HCT116 (cell line): ENCODE measurements around the gene NLRP6. TPM values are rescaled to one million over a fixed set of nuclear protein-coding genes. Genes with fewer than 3 reads are reported as not detected.

Experiments
- ATAC-seq: fragments of 200-7000 bp; cut with Tn5 transposase; 2 replicates; pipeline ENCODE4 v1.9.1; 2020; ENCODE audit warnings: mild to moderate bottlenecking, moderate library complexity
- BruUV-seq: library from RNA; stranded (reverse); fragments of 400-500 nt; replicated peaks from 2 replicates; lab custom pipeline; 2021; lab: Mats Ljungman, UMichigan
- CTCF ChIA-PET: fragments of 300-600 bp; sonication (Branson Sonifier 250); formaldehyde crosslinking; loops from one replicate; lab custom pipeline; 2021; ENCODE audit warnings: antibody characterized with exemption; lab: Charles Lee
- POLR2A ChIA-PET: fragments of 300-600, 350-600 bp; sonication (Branson Sonifier 250); formaldehyde crosslinking; loops from one replicate; lab custom pipeline; 2021; ENCODE audit warnings: antibody characterized with exemption; lab: Charles Lee
- RAD21 ChIA-PET, 2 experiments: fragments of 300-600 bp; sonication (Branson Sonifier 250); formaldehyde crosslinking; loops; one replicate each; lab custom pipeline; 2023; ENCODE audit warnings: low total read pairs in 2 of 2; ENCODE audit not compliant: uncharacterized antibody in 2 of 2, unreplicated experiment in 2 of 2, low non-redundant PET in 1 of 2; lab: Charles Lee
- DNase-seq: peaks from one replicate; pipeline ENCODE4 v3.0.0-alpha.2; 2010; ENCODE audit warnings: low read depth, low spot score
- H2AFZ ChIP-seq: fragments of 200-600 bp; shearing (Covaris generic), sonication (generic); 2 replicates; pipeline ENCODE4 v1.6.1; 2017; ENCODE audit warnings: low read depth, mixed run types, mixed read lengths, antibody characterized with exemption, low read length; ENCODE audit not compliant: poor library complexity, severe bottlenecking
- H3K27ac ChIP-seq: 2 replicates; pipeline ENCODE4 v1.5.1; 2012; ENCODE audit warnings: low read depth, low read length
- H3K27me3 ChIP-seq: fragments of 200-600 bp; sonication (generic); 2 replicates; pipeline ENCODE4 v1.6.1; 2016; ENCODE audit warnings: mixed run types, low read length, mixed read lengths; ENCODE audit not compliant: insufficient read depth
- H3K36me3 ChIP-seq, 2 experiments: fragments of 200-500 bp in 1 of 2; fragments of 200-600 bp in 1 of 2; sonication (Bioruptor generic) in 1 of 2; sonication (generic) in 1 of 2; 2 replicates each; pipeline versions ENCODE4 v1.5.1 to v1.6.1; 2014 to 2016; ENCODE audit warnings: low read length in 2 of 2, inconsistent platforms in 1 of 2, mixed read lengths in 1 of 2, mixed run types in 1 of 2; ENCODE audit not compliant: insufficient read depth in 2 of 2, control insufficient read depth in 1 of 2
- H3K4me1 ChIP-seq, 2 experiments: fragments of 200-600 bp in 1 of 2; sonication (generic) in 1 of 2; 2 replicates each; pipeline versions ENCODE4 v1.5.1 to v1.6.1; 2012 to 2017; ENCODE audit warnings: low read length in 2 of 2, inconsistent platforms in 1 of 2, mild to moderate bottlenecking in 1 of 2, mixed read lengths in 1 of 2, mixed run types in 1 of 2, moderate library complexity in 1 of 2; ENCODE audit not compliant: insufficient read depth in 2 of 2, control insufficient read depth in 1 of 2
- H3K4me2 ChIP-seq: fragments of 200-600 bp; sonication (generic); 2 replicates; pipeline ENCODE4 v1.6.1; 2017; ENCODE audit warnings: mixed run types, low read length, mixed read lengths
- H3K4me3 ChIP-seq, 2 experiments: fragments of 200-600 bp in 1 of 2; sonication (generic) in 1 of 2; replicated peaks in 1 of 2; 2 replicates each; pipeline ENCODE4 v1.5.1; 2011 to 2016; ENCODE audit warnings: low read length in 2 of 2, control low read depth in 1 of 2, low read depth in 1 of 2, mild to moderate bottlenecking in 1 of 2, mixed read lengths in 1 of 2, mixed run types in 1 of 2
- H3K79me2 ChIP-seq: fragments of 200-600 bp; sonication (generic); 2 replicates; pipeline ENCODE4 v1.6.1; 2017; ENCODE audit warnings: mild to moderate bottlenecking, mixed run types, low read length, moderate library complexity, mixed read lengths; ENCODE audit not compliant: insufficient read depth
- H3K9ac ChIP-seq: fragments of 200-600 bp; sonication (generic); 2 replicates; pipeline ENCODE4 v1.6.1; 2016; ENCODE audit warnings: low read length, mixed read lengths
- H3K9me2 ChIP-seq: fragments of 200-600 bp; sonication (generic), shearing (Covaris generic); 2 replicates; pipeline ENCODE4 v1.6.1; 2017; ENCODE audit warnings: mixed run types, mild to moderate bottlenecking, moderate library complexity; ENCODE audit not compliant: insufficient read depth
- H3K9me3 ChIP-seq, 2 experiments: fragments of 200-500 bp in 1 of 2; fragments of 200-600 bp in 1 of 2; sonication (Bioruptor generic) in 1 of 2; sonication (generic) in 1 of 2; 2 replicates each; pipeline ENCODE4 v1.6.1; 2014 to 2017; ENCODE audit warnings: low read length in 2 of 2, mixed read lengths in 2 of 2, inconsistent platforms in 1 of 2, low read depth in 1 of 2, mild to moderate bottlenecking in 1 of 2, mixed run types in 1 of 2, moderate library complexity in 1 of 2; ENCODE audit not compliant: control insufficient read depth in 1 of 2, insufficient read depth in 1 of 2
- H4K20me1 ChIP-seq: fragments of 200-600 bp; sonication (generic), shearing (Covaris generic); 2 replicates; pipeline ENCODE4 v1.6.1; 2017; ENCODE audit warnings: mixed run types, mild to moderate bottlenecking, moderate library complexity; ENCODE audit not compliant: insufficient read depth
- CBX3 ChIP-seq: IDR thresholded peaks from 2 replicates; pipeline ENCODE4 v1.6.1; 2012; ENCODE audit warnings: low read depth
- CEBPB ChIP-seq: IDR thresholded peaks from 2 replicates; pipeline ENCODE4 v1.6.1; 2012; ENCODE audit warnings: low read depth
- CTCF ChIP-seq, 3 experiments: fragments of 200-600 bp in 1 of 3; sonication (generic) in 1 of 3; IDR thresholded peaks in 2 of 3; conservative IDR thresholded peaks in 1 of 3; 2 replicates each; pipeline ENCODE4 v1.5.1; 2012 to 2017; ENCODE audit warnings: low read depth in 2 of 3, low read length in 2 of 3, antibody characterized with exemption in 1 of 3, borderline replicate concordance in 1 of 3, control low read depth in 1 of 3, mild to moderate bottlenecking in 1 of 3, mixed read lengths in 1 of 3, mixed run types in 1 of 3, moderate library complexity in 1 of 3; ENCODE audit not compliant: insufficient read depth in 1 of 3
- EGR1 ChIP-seq: IDR thresholded peaks from 2 replicates; pipeline ENCODE4 v1.6.1; 2012; ENCODE audit warnings: low read depth
- EZH2phosphoT487 ChIP-seq: fragments of 200-600 bp; IDR thresholded peaks from 2 replicates; pipeline ENCODE4 v1.6.1; 2018; ENCODE audit warnings: antibody characterized with exemption, borderline replicate concordance
- SIN3A ChIP-seq: IDR thresholded peaks from 2 replicates; pipeline ENCODE4 v1.6.1; 2012; ENCODE audit warnings: low read depth
- TCF7L2 ChIP-seq: IDR thresholded peaks from 2 replicates; pipeline ENCODE4 v1.7.0; 2011; ENCODE audit warnings: borderline replicate concordance, inconsistent platforms; ENCODE audit not compliant: insufficient read depth, insufficient read length; ENCODE audit errors: extremely low read depth
- YY1 ChIP-seq: IDR thresholded peaks from 2 replicates; pipeline ENCODE4 v1.6.1; 2011; ENCODE audit warnings: low read length, low read depth, moderate library complexity, mild to moderate bottlenecking; ENCODE audit not compliant: insufficient replicate concordance; ENCODE audit errors: extremely low read depth
- ZFX ChIP-seq: fragments of 450-650 bp; IDR thresholded peaks from 2 replicates; pipeline ENCODE4 v1.6.1; 2017
- intact Hi-C: fragments of 100-400 bp; cut with micrococcal nuclease; formaldehyde crosslinking; loops from 2 replicates; pipeline ENCODE4 v1.10.0; 2022
- total RNA-seq: library from RNA; stranded (reverse); gene quantifications from one replicate; pipeline ENCODE4 v1.2.1, GENCODE V29; 2021; ENCODE audit not compliant: unreplicated experiment

The NLRP6 gene
- total RNA-seq, 1 experiment from 2014 or later: not detected

DNA sequence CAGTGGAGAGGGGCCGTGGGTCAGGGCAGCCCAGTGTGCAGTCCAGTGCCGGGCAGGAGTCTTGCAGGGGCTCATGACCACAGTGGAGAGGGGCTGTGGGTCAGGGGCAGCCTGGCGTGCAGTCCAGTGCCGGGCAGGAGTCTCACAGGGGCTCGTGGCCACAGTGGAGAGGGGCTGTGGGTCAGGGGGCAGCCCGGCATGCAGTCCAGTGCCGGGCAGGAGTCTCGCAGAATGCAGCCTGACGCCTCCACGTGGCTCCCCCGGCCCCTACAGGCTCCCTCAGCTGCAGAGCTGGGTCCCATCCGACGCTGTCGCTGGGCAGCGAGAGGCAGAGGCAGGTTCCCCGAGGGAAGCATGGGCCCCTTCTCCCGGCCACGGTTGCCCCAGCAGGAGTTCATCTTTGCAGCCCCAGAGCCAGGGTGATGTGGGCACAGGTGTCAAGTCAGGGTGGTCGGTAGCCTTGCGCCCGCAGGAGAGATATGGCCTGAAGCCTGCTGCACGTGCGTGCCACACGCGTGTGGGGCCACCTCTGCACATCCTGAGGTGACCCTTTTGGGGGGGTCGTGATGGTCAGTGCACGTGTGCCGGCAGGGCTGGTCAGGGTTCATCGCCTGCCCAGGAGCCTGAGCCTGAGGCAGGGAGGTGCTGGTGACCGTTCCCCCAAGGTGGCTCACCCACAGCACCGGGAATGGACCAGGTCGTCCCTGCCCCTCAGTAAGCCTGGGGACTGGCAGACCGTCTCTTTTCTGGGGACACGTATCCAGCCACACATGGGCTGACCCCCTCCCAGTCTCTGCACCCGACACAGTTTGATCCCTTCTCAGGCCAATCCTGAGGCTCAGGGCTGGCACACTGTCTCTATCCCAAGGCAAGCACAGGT lies 18.2 kb downstream of the NLRP6 start:
- Histone ChIP-seq H3K36me3 (peaks cover 0 to 5% of the 10 kb centered on the region in 2 experiments; a peak in 3 of 4 replicates), H3K4me2 (no peak overlapping the region), H3K4me1 (peaks cover 0 to 3% of the 10 kb centered on the region in 2 experiments; a peak in 1 of 4 replicates), H2AFZ (no peak overlapping the region), H4K20me1 (no peaks in the 10 kb centered on the region), H3K27ac (no peak overlapping the region), H3K9ac (no peak overlapping the region), H3K9me2 (no peaks in the 10 kb centered on the region), H3K9me3 (no peaks in the 10 kb centered on the region), H3K4me3 (no peak overlapping the region), H3K79me2 (no peaks in the 10 kb centered on the region), H3K27me3 (no peaks in the 10 kb centered on the region)
- intact Hi-C loops: no loop called here
- TF ChIP-seq SIN3A (no peak), CBX3 (no peak), CEBPB (no peak), TCF7L2 (no peak)
- ChIA-PET POLR2A (no interaction called here), RAD21 (no interaction called here), CTCF (no interaction called here)
- ATAC-seq: no peak
- DNase-seq: no peak
- BruUV-seq: no TSS peak

- peaks cover 0 to 5% of the 10 kb centered on the region in 2 experiments; a peak in 2 of 4 replicates for H3K36me3 ChIP-seq
- no TSS peak for BruUV-seq
- ChIA-PET RAD21 (no interaction called here), CTCF (no interaction called here), POLR2A (no interaction called here)
- H3K27me3 ChIP-seq: no peaks in the 10 kb centered on the region
- peaks cover 0 to 3% of the 10 kb centered on the region in 2 experiments; a peak in 1 of 4 replicates for H3K4me1 ChIP-seq
- no peak overlapping the region for H3K4me3 ChIP-seq
- TF ChIP-seq EZH2phosphoT487: no peak
- no peak for TF ChIP-seq YY1
- no peak for TF ChIP-seq ZFX
- no peak for TF ChIP-seq CTCF (IDR thresholded peaks at IDR 0.05 in 2 of 3, conservative IDR thresholded peaks at IDR 0.05 in 1 of 3; ENCODE audit: borderline replicate concordance in 1 of 3, insufficient read depth in 1 of 3, low read depth in 2 of 3, low read length in 2 of 3)
- no peak for TF ChIP-seq EGR1
- intact Hi-C loops: no loop called here
- H2AFZ ChIP-seq: no peak overlapping the region
- H3K4me2 ChIP-seq: no peak overlapping the region
- H3K27ac ChIP-seq: no peak overlapping the region
- ATAC-seq: peak; percentile 16; the same call in 1 of the 2 replicates
- H3K9me3 ChIP-seq: no peaks in the 10 kb centered on the region
- no peaks in the 10 kb centered on the region for H4K20me1 ChIP-seq
- DNase-seq: no peak
- H3K9me2 ChIP-seq: no peaks in the 10 kb centered on the region
- H3K9ac ChIP-seq: no peak overlapping the region
- H3K79me2 ChIP-seq: no peaks in the 10 kb centered on the region
These were observed 18.9 kb downstream of the NLRP6 start for GRCh38 chr11:297051-297585.
